Mesenchymal stem cell (in vitro differentiated cells and primary cell): ENCODE results near the gene NDRG4.
A peak's percentile ranks its signal among the peaks of the same experiment; 100 is the strongest.

Experiments
- DNase-seq: peaks from one replicate; pipeline ENCODE4 v3.0.0-alpha.2; 2013
- H2AFZ ChIP-seq: one replicate; pipeline ENCODE4 v1.6.1; 2013; ENCODE audit warnings: low read depth, mild to moderate bottlenecking, control low read depth, inconsistent platforms, low read length, moderate library complexity
- H2AK5ac ChIP-seq: 2 replicates; pipeline ENCODE4 v1.6.1; 2013; ENCODE audit warnings: low read length, moderate library complexity, mild to moderate bottlenecking, inconsistent platforms; ENCODE audit not compliant: severe bottlenecking
- H2BK120ac ChIP-seq: one replicate; pipeline ENCODE4 v1.6.1; 2013; ENCODE audit warnings: low read depth, mild to moderate bottlenecking, inconsistent platforms, low read length, moderate library complexity
- H2BK12ac ChIP-seq, 2 experiments: one replicate each; pipeline ENCODE4 v1.6.1; 2013; ENCODE audit warnings: inconsistent platforms in 2 of 2, low read length in 2 of 2, mild to moderate bottlenecking in 2 of 2, moderate library complexity in 2 of 2, control low read depth in 1 of 2
- H2BK15ac ChIP-seq: one replicate; pipeline ENCODE4 v1.6.1; 2013; ENCODE audit warnings: mild to moderate bottlenecking, low read depth, inconsistent platforms; ENCODE audit not compliant: poor library complexity, severe bottlenecking
- H2BK5ac ChIP-seq: 2 replicates; pipeline ENCODE4 v1.6.1; 2013; ENCODE audit warnings: low read depth, mild to moderate bottlenecking, low read length, control low read depth, inconsistent platforms; ENCODE audit not compliant: poor library complexity, severe bottlenecking
- H3K14ac ChIP-seq, 2 experiments: one replicate each; pipeline ENCODE4 v1.6.1; 2013; ENCODE audit warnings: inconsistent platforms in 2 of 2, low read length in 2 of 2, control low read depth in 1 of 2, mild to moderate bottlenecking in 1 of 2, moderate library complexity in 1 of 2
- H3K18ac ChIP-seq, 2 experiments: one replicate each; pipeline ENCODE4 v1.6.1; 2013; ENCODE audit warnings: inconsistent platforms in 2 of 2, low read length in 2 of 2, control low read depth in 1 of 2, low read depth in 1 of 2, mild to moderate bottlenecking in 1 of 2
- H3K23ac ChIP-seq, 2 experiments: one replicate each; pipeline ENCODE4 v1.6.1; 2013; ENCODE audit warnings: inconsistent platforms in 2 of 2, low read length in 2 of 2, mild to moderate bottlenecking in 2 of 2, moderate library complexity in 2 of 2, control low read depth in 1 of 2
- H3K27ac ChIP-seq: 2 replicates; pipeline ENCODE4 v1.5.1; 2013; ENCODE audit warnings: mild to moderate bottlenecking, moderate library complexity, low read length, control low read depth, inconsistent platforms; ENCODE audit not compliant: poor library complexity, severe bottlenecking
- H3K27me3 ChIP-seq, 2 experiments: 2 replicates each; pipeline versions ENCODE4 v1.6.1 to v1.7.0; 2013; ENCODE audit warnings: low read length in 2 of 2, mild to moderate bottlenecking in 2 of 2, moderate library complexity in 2 of 2, control low read depth in 1 of 2, inconsistent platforms in 1 of 2; ENCODE audit not compliant: control insufficient read depth in 1 of 2, insufficient read depth in 1 of 2
- H3K36me3 ChIP-seq, 2 experiments: 2 replicates each; pipeline versions ENCODE4 v1.6.1 to v1.7.0; 2013; ENCODE audit warnings: low read length in 2 of 2, control low read depth in 1 of 2, inconsistent platforms in 1 of 2, low read depth in 1 of 2, mild to moderate bottlenecking in 1 of 2; ENCODE audit not compliant: insufficient read depth in 2 of 2, control insufficient read depth in 1 of 2
- H3K4ac ChIP-seq, 2 experiments: one replicate each; pipeline ENCODE4 v1.6.1; 2013; ENCODE audit warnings: inconsistent platforms in 2 of 2, low read length in 2 of 2, mild to moderate bottlenecking in 2 of 2, moderate library complexity in 2 of 2, control low read depth in 1 of 2, low read depth in 1 of 2
- H3K4me1 ChIP-seq: 2 replicates; pipeline ENCODE4 v1.6.1; 2013; ENCODE audit warnings: low read depth, low read length, control low read depth; ENCODE audit not compliant: control insufficient read depth, insufficient read depth
- H3K4me2 ChIP-seq: 2 replicates; pipeline ENCODE4 v1.6.1; 2013; ENCODE audit warnings: low read length, mild to moderate bottlenecking, inconsistent platforms; ENCODE audit not compliant: poor library complexity, severe bottlenecking
- H3K4me3 ChIP-seq, 2 experiments: 2 replicates each; pipeline versions ENCODE4 v1.5.1 to v1.7.0; 2013; ENCODE audit warnings: low read length in 2 of 2, mild to moderate bottlenecking in 2 of 2, control low read depth in 1 of 2, low read depth in 1 of 2; ENCODE audit not compliant: insufficient read depth in 1 of 2
- H3K79me1 ChIP-seq: replicated peaks from 2 replicates; pipeline ENCODE4 v1.6.1; 2013; ENCODE audit warnings: mild to moderate bottlenecking, control low read depth, low read length, inconsistent platforms; ENCODE audit not compliant: poor library complexity, severe bottlenecking
- H3K9ac ChIP-seq: 2 replicates; pipeline ENCODE4 v1.7.0; 2013; ENCODE audit warnings: mild to moderate bottlenecking, low read length, moderate library complexity
- H3K9me3 ChIP-seq: 2 replicates; pipeline ENCODE4 v1.7.0; 2013; ENCODE audit warnings: mild to moderate bottlenecking, low read length; ENCODE audit not compliant: control insufficient read depth
- H4K8ac ChIP-seq: one replicate; pipeline ENCODE4 v1.6.1; 2013; ENCODE audit warnings: inconsistent platforms, mild to moderate bottlenecking, low read length, moderate library complexity
- H4K91ac ChIP-seq: one replicate; pipeline ENCODE4 v1.6.1; 2013; ENCODE audit warnings: mild to moderate bottlenecking, low read length, inconsistent platforms
- WGBS: methylation state at CpG from one replicate; pipeline ENCODE4 v1.1.7; 2013; ENCODE audit warnings: mixed read lengths; 5-methylcytosine and 5-hydroxymethylcytosine counted together

Gene NDRG4

DNA sequence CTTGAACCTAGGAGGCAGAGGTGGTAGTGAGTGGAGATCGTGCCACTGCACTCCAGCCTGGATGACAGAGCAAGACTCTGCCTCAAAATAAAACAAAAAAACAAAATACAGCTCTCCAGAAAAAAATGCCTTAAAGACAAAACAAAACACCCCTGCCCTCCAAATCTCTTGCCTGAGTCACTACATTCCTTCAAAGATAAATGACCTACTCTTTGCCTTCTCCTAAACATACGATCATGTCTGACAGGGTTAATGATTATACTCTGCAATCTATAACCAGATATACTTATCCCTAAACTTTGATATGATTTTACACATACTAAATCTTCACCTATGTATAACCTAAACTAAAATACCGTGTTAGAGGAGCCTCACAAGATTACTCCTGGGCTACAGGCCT, 13.9 kb downstream of the NDRG4 start:
- Histone ChIP-seq H2AFZ (no peak overlapping the region), H3K27me3 (no peaks in the 10 kb centered on the region), H2BK12ac (no peak overlapping the region), H3K79me1 (peaks cover 21% of the 10 kb centered on the region), H3K9ac (no peak overlapping the region), H3K9me3 (no peaks in the 10 kb centered on the region), H3K4me3 (no peak overlapping the region), H2BK120ac (no peak overlapping the region), H2BK15ac (no peak overlapping the region), H3K23ac (no peak overlapping the region), H2AK5ac (no peak overlapping the region), H4K8ac (no peak overlapping the region), H3K4me2 (no peak overlapping the region), H3K36me3 (peaks cover 25 to 53% of the 10 kb centered on the region in 2 experiments), H3K4ac (no peak overlapping the region), H3K4me1 (peaks cover 21% of the 10 kb centered on the region), H4K91ac (no peak overlapping the region), H3K18ac (no peak overlapping the region), H3K27ac (no peak overlapping the region), H3K14ac (no peak overlapping the region), H2BK5ac (no peak overlapping the region)
- no peak for DNase-seq
- WGBS: 77% methylated on average over 3 of the region's 3 CpGs

DNA sequence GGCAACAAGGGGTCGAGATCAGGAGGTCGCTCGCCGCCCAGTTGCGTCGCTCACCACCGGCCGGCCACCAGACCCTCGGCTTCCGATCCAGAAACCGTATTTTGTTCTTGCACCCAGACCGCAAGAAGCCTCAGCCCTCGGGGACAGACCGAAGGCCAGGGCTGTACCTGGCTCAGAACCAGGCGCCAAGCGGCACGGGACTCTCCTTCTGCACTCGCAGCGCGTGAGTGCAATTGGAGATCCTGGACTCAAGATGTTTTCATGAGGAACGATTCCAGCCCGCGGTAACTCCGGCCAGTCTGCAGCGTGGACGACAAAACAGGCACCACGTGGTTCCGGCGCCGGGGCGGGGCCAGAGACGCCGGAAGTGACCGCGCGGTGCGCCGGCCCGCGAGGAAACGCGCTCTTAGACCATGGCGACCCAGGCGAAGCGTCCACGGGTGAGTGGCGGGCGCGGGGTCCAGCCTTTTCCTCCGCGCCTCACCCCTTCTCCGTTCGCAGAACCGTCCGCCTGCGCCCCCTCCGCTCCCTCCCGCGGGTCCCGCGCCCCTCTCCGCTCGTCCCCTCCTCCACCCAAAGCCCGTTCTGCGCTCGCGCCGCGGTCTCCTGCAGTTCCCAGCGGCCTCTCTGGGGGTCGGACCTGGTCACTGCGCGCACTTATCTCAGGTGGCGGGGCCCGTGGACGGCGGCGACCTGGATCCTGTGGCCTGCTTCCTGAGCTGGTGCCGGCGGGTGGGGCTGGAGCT, 15.4 kb downstream of the NDRG4 start, which contains the start of gene SETD6:
Gene SETD6 (plus strand): TSS at position 393 of the 746 bp plus-strand sequence. CDS start 21 bp downstream, at position 414.
- H3K4me3 ChIP-seq: peak within 1 kb of the TSS; percentile 85 to 86

DNA sequence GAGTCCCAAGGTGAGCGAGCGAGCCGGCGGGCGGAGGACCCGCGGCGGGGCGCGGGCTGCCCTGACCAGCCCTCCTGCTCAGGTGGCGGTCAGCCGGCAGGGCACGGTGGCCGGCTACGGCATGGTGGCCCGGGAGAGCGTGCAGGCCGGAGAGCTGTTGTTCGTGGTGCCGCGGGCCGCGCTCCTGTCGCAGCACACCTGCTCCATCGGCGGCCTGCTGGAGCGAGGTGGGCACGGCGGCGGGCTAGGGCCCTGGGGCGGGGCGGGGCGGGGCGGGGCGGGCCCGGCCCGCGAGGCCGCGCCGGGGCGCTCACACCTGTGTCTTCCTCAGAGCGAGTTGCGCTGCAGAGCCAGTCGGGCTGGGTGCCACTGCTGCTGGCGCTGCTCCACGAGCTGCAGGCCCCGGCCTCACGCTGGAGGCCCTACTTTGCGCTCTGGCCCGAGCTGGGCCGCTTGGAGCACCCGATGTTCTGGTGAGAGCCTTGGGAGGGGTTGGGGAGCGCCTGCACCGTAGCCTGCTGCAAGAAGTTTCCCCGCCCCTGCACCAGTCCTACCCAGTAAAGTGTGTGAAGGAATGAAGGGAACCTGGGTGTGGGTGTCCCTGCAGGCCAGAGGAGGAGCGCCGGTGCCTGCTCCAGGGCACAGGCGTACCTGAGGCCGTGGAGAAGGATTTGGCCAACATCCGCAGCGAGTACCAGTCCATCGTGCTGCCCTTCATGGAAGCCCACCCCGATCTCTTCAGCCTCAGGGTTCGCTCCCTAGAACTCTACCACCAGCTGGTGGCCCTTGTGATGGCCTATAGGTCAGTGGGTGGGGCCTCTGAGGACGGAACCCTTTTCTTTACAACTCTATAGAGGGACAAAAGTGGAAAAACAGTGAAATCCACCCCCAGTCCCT, 16.2 kb downstream of the NDRG4 start:
- H3K9ac ChIP-seq: peak overlapping the region; percentile 83

More for the DNA sequence above, 15.4 kb downstream of the NDRG4 start, which contains the start of gene SETD6:
- H2AFZ ChIP-seq: peak within 1 kb of the TSS; percentile 99
- H4K8ac ChIP-seq: peak within 1 kb of the TSS; percentile 86
- no peaks in the 10 kb centered on the region for H3K9me3 ChIP-seq
- peak; percentile 89 for DNase-seq
- no peak within 1 kb of the TSS for H2BK5ac ChIP-seq
- H3K18ac ChIP-seq: peak within 1 kb of the TSS; percentile 33 to 86
- 2% methylated on average over 64 of the region's 80 CpGs for WGBS
- H3K4ac ChIP-seq: peak within 1 kb of the TSS; percentile 46 to 47
- H3K36me3 ChIP-seq: peaks cover 39 to 46% of the 10 kb centered on the region in 2 experiments
- peak within 1 kb of the TSS; percentile 83 for H3K9ac ChIP-seq
- no peak within 1 kb of the TSS for H2AK5ac ChIP-seq
- H3K4me2 ChIP-seq: peak within 1 kb of the TSS; percentile 86
- peaks cover 23% of the 10 kb centered on the region for H3K79me1 ChIP-seq
- peak within 1 kb of the TSS; percentile 54 for H2BK120ac ChIP-seq
- H3K4me1 ChIP-seq: peaks cover 21% of the 10 kb centered on the region
- H3K27me3 ChIP-seq: no peaks in the 10 kb centered on the region
- H2BK12ac ChIP-seq: peak within 1 kb of the TSS in 1 of 2 experiments; percentile 47
- peak within 1 kb of the TSS; percentile 31 for H4K91ac ChIP-seq
- peak within 1 kb of the TSS in 1 of 2 experiments; percentile 92 for H3K14ac ChIP-seq
- peak within 1 kb of the TSS; percentile 52 for H3K27ac ChIP-seq
- peak within 1 kb of the TSS in 1 of 2 experiments; percentile 70 for H3K23ac ChIP-seq
- no peak within 1 kb of the TSS for H2BK15ac ChIP-seq

More for the DNA sequence above, 16.2 kb downstream of the NDRG4 start:
- Histone ChIP-seq H3K4me1 (peaks cover 21% of the 10 kb centered on the region), H3K4ac (peak overlapping the region in 1 of 2 experiments; percentile 47), H3K14ac (peak overlapping the region in 1 of 2 experiments; percentile 68), H3K23ac (peak overlapping the region in 1 of 2 experiments; percentile 70), H2BK120ac (peak overlapping the region; percentile 54), H3K79me1 (peaks cover 28% of the 10 kb centered on the region), H3K36me3 (peaks cover 43 to 47% of the 10 kb centered on the region in 2 experiments), H3K27me3 (no peaks in the 10 kb centered on the region), H3K18ac (peak overlapping the region; percentile 33 to 86), H2BK15ac (no peak overlapping the region), H3K9me3 (no peaks in the 10 kb centered on the region), H2AFZ (peak overlapping the region; percentile 79), H4K8ac (peak overlapping the region; percentile 86), H3K4me2 (peak overlapping the region; percentile 86), H2BK12ac (no peak overlapping the region), H2AK5ac (no peak overlapping the region), H3K4me3 (peak overlapping the region; percentile 85 to 86), H2BK5ac (no peak overlapping the region), H3K27ac (no peak overlapping the region), H4K91ac (peak overlapping the region; percentile 31)
- WGBS: 33% methylated on average over 31 of the region's 66 CpGs
- no peak for DNase-seq
